ENCODE results near the gene ALAD.
"Not testable (repeated sequence)": the region's sequence is repeated elsewhere in the genome, so short reads cannot be mapped to it uniquely, and the experiment has no call there.

ALAD gene

GRCh38 chr9:113372059-113372458 is 29.0 kb downstream of the ALAD start:
- no peak for DNase-seq

- no peak for DNase-seq
Observed at GRCh38 chr9:113370806-113371325, 30.2 kb downstream of the ALAD start.

GRCh38 chr9:113369855-113370140 is 31.3 kb downstream of the ALAD start:
- DNase-seq = no peak

DNA sequence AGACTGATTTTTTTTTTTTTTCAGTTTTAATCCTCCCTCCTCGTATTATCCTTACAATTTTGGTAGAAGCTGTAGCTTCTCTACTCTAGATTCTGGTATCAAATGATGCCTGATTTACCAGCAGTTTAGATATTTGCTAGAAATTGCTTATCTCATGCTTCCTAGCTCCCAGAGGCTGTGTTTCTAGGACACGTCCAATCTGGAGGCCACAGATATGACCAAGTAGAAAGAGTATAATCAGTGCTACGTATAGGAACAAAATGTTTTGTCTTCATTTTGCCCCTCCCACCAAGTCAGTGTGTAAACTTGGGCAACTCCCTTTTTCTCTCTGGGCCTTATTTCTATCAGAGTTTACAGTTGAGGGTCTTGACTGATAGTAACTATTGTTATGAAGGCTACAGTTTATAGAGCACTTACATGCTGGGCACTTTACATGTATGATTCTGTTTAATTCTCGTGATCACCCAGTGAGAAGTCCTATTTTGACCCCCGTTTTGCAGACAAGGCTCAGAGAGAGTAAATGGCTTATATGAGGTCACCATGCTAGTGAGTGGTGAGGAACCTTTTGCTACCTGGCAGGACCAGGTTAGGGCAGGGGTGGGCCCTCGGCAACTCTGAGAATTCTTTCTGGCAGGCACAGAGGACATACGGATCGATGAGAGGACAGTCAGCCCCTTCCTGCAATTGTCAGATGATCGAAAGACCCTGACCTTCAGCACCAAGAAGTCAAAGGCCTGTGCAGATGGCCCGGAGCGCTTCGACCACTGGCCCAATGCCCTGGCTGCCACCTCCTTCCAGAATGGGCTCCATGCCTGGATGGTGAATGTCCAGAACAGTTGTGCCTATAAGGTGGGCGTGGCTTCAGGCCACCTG is 31.9 kb downstream of the ALAD start:
- no peak for DNase-seq

- DNase-seq = no peak
Observed at GRCh38 chr9:113368348-113368981, 32.6 kb downstream of the ALAD start.

- not testable (repeated sequence) for DNase-seq
Observed at GRCh38 chr9:113365652-113366051, 35.4 kb downstream of the ALAD start.

GRCh38 chr9:113364951-113365350 is 36.1 kb downstream of the ALAD start:
- DNase-seq = no peak

DNA sequence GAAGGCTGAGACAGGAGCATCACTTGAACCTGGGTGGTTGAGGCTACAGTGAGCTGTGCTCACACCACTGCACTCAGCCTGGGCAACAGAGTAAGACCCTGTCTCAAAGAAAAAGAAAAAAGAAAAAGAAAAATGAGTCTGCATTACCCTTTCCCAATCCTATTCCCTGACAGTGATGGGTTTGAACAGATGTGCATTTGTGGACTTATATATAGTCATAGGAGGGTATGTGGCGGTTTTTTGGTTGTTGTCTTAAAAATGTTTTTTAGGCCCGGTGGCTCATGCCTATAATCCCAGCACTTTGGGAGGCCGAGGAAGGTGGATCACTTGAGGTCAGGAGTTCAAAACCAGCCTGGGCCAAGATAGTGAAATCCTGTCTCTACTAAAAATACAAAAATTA is 37.7 kb downstream of the ALAD start:
- no peak for DNase-seq

DNA sequence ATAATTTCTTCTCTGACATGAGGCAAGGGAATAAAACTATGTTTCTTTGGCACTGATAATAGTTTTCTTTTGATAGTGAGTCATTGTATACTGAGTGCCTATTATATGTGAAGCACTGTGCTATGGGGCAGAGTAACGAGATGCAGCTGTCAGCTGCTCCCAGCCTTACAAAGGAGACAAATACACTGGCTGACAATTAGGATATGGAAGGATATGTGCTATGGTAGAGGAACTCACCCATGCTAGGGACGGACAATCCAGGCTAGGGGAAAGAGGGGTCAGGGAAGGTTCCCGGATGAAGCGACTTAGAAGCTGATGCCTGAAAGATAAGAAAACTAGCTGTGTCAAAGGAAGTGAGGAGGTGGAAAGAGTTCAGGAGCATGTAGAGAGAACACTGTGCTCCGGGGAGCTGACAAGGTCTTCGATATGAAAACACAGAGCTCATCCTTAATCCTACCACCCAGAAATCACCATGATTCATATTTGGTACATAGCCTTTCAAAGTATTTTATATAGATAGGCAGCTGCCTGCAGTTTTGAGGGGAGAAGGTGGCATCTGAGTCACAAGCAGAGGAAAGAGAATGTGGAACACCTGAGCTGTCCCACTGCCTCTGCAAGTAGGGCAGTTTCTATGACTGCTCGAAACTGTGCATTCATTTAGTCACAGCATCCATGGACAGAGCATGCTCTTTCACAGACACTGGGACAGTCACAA is 39.6 kb downstream of the ALAD start:
- no peak for DNase-seq

GRCh38 chr9:113360242-113360842 is 40.7 kb downstream of the ALAD start:
- DNase-seq = no peak

DNA sequence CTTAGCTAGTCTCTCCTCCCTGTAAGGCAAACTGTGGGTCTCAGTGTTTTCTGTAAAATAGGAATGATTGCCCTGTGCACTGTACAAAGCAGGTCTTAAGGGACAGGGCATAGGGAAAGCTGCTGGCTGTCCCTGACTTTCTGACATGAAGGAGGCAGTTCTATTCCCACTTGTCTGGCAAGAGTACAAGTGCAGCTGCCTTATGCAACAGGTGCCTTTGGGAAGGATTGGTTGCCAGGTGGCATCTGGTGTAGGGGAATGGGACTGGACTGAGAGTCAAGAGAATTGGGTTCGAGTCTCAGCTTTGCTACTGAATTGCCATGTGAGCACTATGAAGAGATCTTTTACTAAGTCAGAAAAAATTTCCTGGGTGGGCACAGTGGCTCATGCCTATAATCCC is 41.7 kb downstream of the ALAD start:
- no peak for DNase-seq

- DNase-seq = no peak
Observed at GRCh38 chr9:113356686-113357292, 44.3 kb downstream of the ALAD start.

GRCh38 chr9:113355040-113355596 is 46.0 kb downstream of the ALAD start:
- no peak for DNase-seq

- no peak for DNase-seq
Observed at GRCh38 chr9:113352411-113352810, 48.7 kb downstream of the ALAD start.

GRCh38 chr9:113352006-113352405 is 49.1 kb downstream of the ALAD start:
- DNase-seq = no peak

DNA sequence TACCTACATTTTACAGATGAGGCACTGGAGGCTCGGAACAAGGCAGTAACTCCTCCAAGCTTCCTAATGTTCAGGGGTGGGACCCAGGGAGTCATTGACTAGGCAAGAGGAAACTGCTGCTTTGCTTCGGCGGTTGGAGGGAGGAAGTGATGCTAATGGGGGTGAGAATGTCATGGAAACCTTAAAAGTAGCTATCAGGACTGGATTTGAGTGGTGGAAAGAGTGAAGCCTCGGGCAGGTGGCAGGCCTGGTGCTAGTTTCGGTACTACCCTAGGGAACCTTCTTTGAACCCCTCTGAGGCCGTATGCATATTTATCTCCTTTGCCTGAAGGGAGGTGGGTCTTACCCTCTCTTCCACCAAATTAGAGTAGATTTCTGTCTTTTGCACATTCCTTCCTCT is 50.1 kb downstream of the ALAD start:
- DNase-seq = no peak

DNA sequence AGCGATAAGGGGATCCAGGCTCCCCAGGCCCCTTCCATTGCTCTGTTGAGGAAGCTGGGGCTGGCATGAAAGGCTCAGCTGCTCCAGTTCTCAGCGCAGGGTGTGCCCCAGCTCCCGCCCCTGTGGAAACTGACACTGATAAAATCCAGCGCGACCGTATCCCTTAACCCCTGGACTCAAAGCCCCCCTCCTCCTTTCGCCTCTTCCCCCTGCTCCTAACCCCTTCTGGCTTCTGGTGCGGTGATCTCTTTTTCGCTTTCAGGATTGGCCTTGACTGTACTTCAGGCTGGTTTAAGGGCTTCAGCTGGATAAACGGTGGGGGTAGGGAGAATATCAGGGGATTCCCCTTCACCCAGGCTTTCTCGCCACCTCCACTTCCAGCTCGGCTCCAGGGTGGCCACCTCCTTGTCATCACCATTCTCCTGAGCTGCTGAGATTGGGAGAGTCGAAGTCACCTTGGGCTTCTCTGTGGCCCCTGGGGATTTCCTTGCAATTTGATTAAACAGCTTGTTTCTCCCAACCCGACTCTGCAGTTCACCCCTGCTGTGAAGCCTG is 50.9 kb downstream of the ALAD start:
- DNase-seq = no peak

GRCh38 chr9:113349445-113350094 is 51.5 kb downstream of the ALAD start, which contains the start of gene BSPRY:
Gene BSPRY (plus strand): TSS chr9:113349541. CDS start chr9:113349580, 39 bp downstream.
- no peak for DNase-seq

DNA sequence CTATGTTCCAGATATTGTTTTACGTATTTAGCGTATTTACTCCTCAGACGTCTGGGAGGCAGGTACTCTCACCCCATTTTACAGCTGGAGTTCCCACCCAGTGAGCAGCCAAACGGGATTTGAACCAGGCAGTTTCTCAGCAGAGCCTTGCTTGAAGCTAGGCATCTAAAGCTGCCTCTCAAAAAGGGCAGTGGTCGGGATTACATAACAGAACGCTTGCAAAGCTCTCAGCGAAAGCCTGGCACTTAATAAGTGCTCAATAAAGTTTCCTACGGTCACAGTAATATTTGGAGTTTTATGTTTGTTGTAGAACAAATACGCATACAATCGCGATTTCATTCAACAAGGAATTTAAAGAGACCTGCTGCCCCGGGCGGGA is 52.0 kb downstream of the ALAD start:
- DNase-seq = no peak

GRCh38 chr9:113348437-113348836 is 52.6 kb downstream of the ALAD start:
- DNase-seq = no peak

DNA sequence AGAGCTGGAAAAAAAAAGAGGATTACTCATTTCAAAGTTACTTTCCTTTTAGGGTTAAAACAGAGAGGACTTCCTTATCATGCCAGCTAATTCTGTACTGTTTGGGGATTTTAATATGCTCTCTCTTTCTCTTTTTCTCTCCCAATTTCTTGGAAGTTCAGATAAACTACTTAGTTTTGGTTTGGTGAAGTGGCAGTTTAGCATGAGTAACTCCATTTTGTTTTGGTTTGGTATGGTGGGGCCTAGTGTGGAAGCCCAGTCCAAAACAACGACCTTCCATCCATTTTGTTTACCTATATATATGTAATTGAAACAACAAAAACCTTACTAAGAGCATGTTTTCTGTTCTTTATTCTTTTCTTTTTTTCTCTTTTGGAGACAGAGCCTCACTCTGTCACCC is 55.4 kb downstream of the ALAD start:
- no peak for DNase-seq

- no peak for DNase-seq
Observed at GRCh38 chr9:113345190-113345589, 55.9 kb downstream of the ALAD start.

Data from NCI-H2107 (cell line).